CD4-positive, alpha-beta T cell (primary cell): Measurements from ENCODE around the gene DUXA. TPM values are rescaled to one million over a fixed set of nuclear protein-coding genes. Genes with fewer than 3 reads are reported as not detected.
"Not testable (repeated sequence)": the region's sequence is repeated elsewhere in the genome, so short reads cannot be mapped to it uniquely, and the experiment has no call there.

Source experiments
- ATAC-seq: fragments of 200-7000 bp; cut with Tn5 transposase; one replicate; pipeline ENCODE4 v1.10.0; 2022; ENCODE audit warnings: mild to moderate bottlenecking; ENCODE audit not compliant: poor library complexity
- CTCF ChIA-PET: fragments of 350-600 bp; sonication (Branson Sonifier 250); formaldehyde crosslinking; loops from one replicate; lab custom pipeline; 2021; ENCODE audit warnings: antibody characterized with exemption, inconsistent platforms; lab: Charles Lee
- POLR2A ChIA-PET: fragments of 350-600 bp; sonication (Branson Sonifier 250); formaldehyde crosslinking; loops from one replicate; lab custom pipeline; 2021; ENCODE audit warnings: antibody characterized with exemption, inconsistent platforms; lab: Charles Lee
- DNase-seq, 14 experiments: peaks; one replicate each; pipeline ENCODE4 v3.0.0-alpha.2; 2013 to 2020; ENCODE audit warnings: mixed read lengths in 2 of 14
- H3K27ac ChIP-seq, 2 donors: one replicate each; pipeline versions ENCODE4 v1.5.1 to v1.7.0; 2013; ENCODE audit warnings: low read length in 2 of 2, low read depth in 1 of 2, mild to moderate bottlenecking in 1 of 2
- H3K27me3 ChIP-seq, 2 experiments: 1 replicate in 1 of 2; 2 replicates in 1 of 2; pipeline versions ENCODE4 v1.6.1 to v1.7.0; 2013; ENCODE audit warnings: low read length in 2 of 2, control low read depth in 1 of 2, mild to moderate bottlenecking in 1 of 2, moderate library complexity in 1 of 2; ENCODE audit not compliant: insufficient read depth in 2 of 2, control insufficient read depth in 1 of 2
- H3K36me3 ChIP-seq: one replicate; pipeline ENCODE4 v1.6.1; 2013; ENCODE audit warnings: low read length, control low read depth; ENCODE audit not compliant: insufficient read depth
- H3K4me1 ChIP-seq: one replicate; pipeline ENCODE4 v1.6.1; 2013; ENCODE audit warnings: low read length, control low read depth; ENCODE audit not compliant: insufficient read depth
- H3K4me3 ChIP-seq: one replicate; pipeline ENCODE4 v1.5.1; 2013; ENCODE audit warnings: mild to moderate bottlenecking, low read length, moderate library complexity
- H3K9me3 ChIP-seq, 2 experiments: 1 replicate in 1 of 2; 2 replicates in 1 of 2; pipeline versions ENCODE4 v1.6.1 to v1.7.0; 2013; ENCODE audit warnings: low read length in 2 of 2, mild to moderate bottlenecking in 2 of 2, control low read depth in 1 of 2, moderate library complexity in 1 of 2; ENCODE audit not compliant: control insufficient read depth in 1 of 2, insufficient read depth in 1 of 2
- H3K27ac Mint-ChIP-seq: one replicate; pipeline ENCODE4 v1.8.0; 2020; ENCODE audit warnings: mixed read lengths
- H3K27me3 Mint-ChIP-seq: one replicate; pipeline ENCODE4 v1.8.0; 2021; ENCODE audit warnings: mixed read lengths
- H3K36me3 Mint-ChIP-seq: one replicate; pipeline ENCODE4 v1.8.0; 2021; ENCODE audit warnings: low read depth, mixed read lengths
- H3K4me1 Mint-ChIP-seq: one replicate; pipeline ENCODE4 v1.8.0; 2021; ENCODE audit warnings: low read depth, mixed read lengths
- H3K4me3 Mint-ChIP-seq: one replicate; pipeline ENCODE4 v1.8.0; 2020; ENCODE audit warnings: mild to moderate bottlenecking, mixed read lengths
- H3K9me3 Mint-ChIP-seq: one replicate; pipeline ENCODE4 v1.8.0; 2020; ENCODE audit warnings: mixed read lengths
- CTCF ChIP-seq: fragments of 200-600 bp; IDR thresholded peaks from one replicate; pipeline ENCODE4 v1.8.0; 2022; ENCODE audit warnings: antibody characterized with exemption, mild to moderate bottlenecking
- intact Hi-C, 2 experiments: fragments of 100-400 bp; cut with DNase I in 1 of 2; cut with micrococcal nuclease in 1 of 2; formaldehyde crosslinking; loops; one replicate each; pipeline versions ENCODE4 v1.15.1 to v1.9.0; 2023 to 2025; cut with DNase I, micrococcal nuclease
- total RNA-seq, 174 experiments: library from RNA in 2 of 174; stranded (reverse) in 2 of 174; gene quantifications; one replicate each; pipeline ENCODE4 v1.2.3 and lab custom pipeline; 2021 to 2026

DUXA gene
- total RNA-seq, 2 experiments from 2014 or later: not detected

- POLR2A ChIA-PET: no interaction called here
Measured at GRCh38 chr19:57118848-57119247, 48.4 kb downstream of the DUXA start.

GRCh38 chr19:57113501-57113900 is 53.8 kb downstream of the DUXA start:
- H3K4me3 ChIP-seq, H3K4me1 ChIP-seq, H3K27me3 Mint-ChIP-seq, H3K36me3 ChIP-seq, intact Hi-C loops, H3K27me3 ChIP-seq, H3K27ac ChIP-seq, ATAC-seq, DNase-seq, POLR2A ChIA-PET, H3K4me1 Mint-ChIP-seq, H3K4me3 Mint-ChIP-seq, CTCF ChIA-PET, H3K27ac Mint-ChIP-seq: not testable (repeated sequence)
- peaks cover 35% of the 10 kb centered on the region for H3K36me3 Mint-ChIP-seq
- peaks cover 57 to 58% of the 10 kb centered on the region in 2 experiments for H3K9me3 ChIP-seq
- H3K9me3 Mint-ChIP-seq: peaks cover 21% of the 10 kb centered on the region

More at GRCh38 chr19:57118848-57119247, 48.4 kb downstream of the DUXA start:
- no peaks in the 10 kb centered on the region for H3K36me3 ChIP-seq
- H3K4me3 Mint-ChIP-seq: no peak overlapping the region
- H3K36me3 Mint-ChIP-seq: peaks cover 21% of the 10 kb centered on the region
- no peak overlapping the region for H3K27ac Mint-ChIP-seq
- CTCF ChIA-PET: no interaction called here
- intact Hi-C loops: no loop called here
- peaks cover 11% of the 10 kb centered on the region for H3K9me3 Mint-ChIP-seq
- no peaks in the 10 kb centered on the region for H3K27me3 Mint-ChIP-seq
- H3K4me1 ChIP-seq: no peaks in the 10 kb centered on the region
- ATAC-seq (no peak), DNase-seq (no peak)
- no peaks in the 10 kb centered on the region for H3K4me1 Mint-ChIP-seq
- peaks cover 29 to 48% of the 10 kb centered on the region in 2 experiments for H3K9me3 ChIP-seq
- no peak overlapping the region for H3K27ac ChIP-seq
- TF ChIP-seq CTCF: no peak
- H3K4me3 ChIP-seq: no peak overlapping the region
- H3K27me3 ChIP-seq: no peaks in the 10 kb centered on the region

DNA sequence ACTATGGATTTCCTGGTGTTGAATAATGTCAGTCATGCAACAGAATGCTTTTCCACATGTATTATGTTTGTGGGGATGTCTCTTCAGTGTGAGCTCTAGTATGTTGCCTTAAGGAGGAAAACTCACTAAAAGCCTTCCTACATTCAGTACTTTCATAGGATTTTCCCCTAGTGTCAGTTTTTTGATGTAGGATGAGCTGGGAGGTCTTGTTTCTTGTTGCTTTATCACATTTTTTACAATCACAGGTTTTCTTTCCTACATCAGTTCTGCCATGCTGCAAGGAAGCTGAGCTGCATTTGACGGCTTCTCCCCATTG is 56.0 kb downstream of the DUXA start:
- no peak for ATAC-seq
- peaks cover 49 to 52% of the 10 kb centered on the region in 2 experiments for H3K9me3 ChIP-seq
- Mint-ChIP-seq H3K4me1 (no peaks in the 10 kb centered on the region), H3K9me3 (peaks cover 22% of the 10 kb centered on the region), H3K27me3 (no peaks in the 10 kb centered on the region), H3K27ac (no peak overlapping the region), H3K36me3 (peaks cover 28% of the 10 kb centered on the region), H3K4me3 (no peak overlapping the region)
- TF ChIP-seq CTCF: no peak
- H3K27ac ChIP-seq: no peak overlapping the region
- no peak for DNase-seq
- no peak overlapping the region for H3K4me3 ChIP-seq
- H3K4me1 ChIP-seq: no peaks in the 10 kb centered on the region
- ChIA-PET CTCF (interaction anchor here (1.3 kb wide), 1 partner anchor 12 kb away, joined by 3 read pairs; no protein-coding TSS in a partner anchor), POLR2A (no interaction called here)
- intact Hi-C loops: no loop called here
- peaks cover 0 to 2% of the 10 kb centered on the region in 2 experiments for H3K27me3 ChIP-seq
- no peaks in the 10 kb centered on the region for H3K36me3 ChIP-seq
